Fibroblast of lung (primary cell): ENCODE data around the gene HIP1.

Experiments used
- EZH2 ChIP-seq: IDR thresholded peaks from 2 replicates; pipeline ENCODE4 v1.5.1; 2012; ENCODE audit warnings: low read length, control low read depth, mild to moderate bottlenecking; ENCODE audit errors: missing control alignments
- TF ChIP-seq, protein P1 (sequence below), 2 donors: IDR thresholded peaks in 1 of 2; conservative IDR thresholded peaks in 1 of 2; 1 replicate in 1 of 2; 2 replicates in 1 of 2; pipeline ENCODE4 v1.5.1; 2011 to 2012; ENCODE audit warnings: low read length in 2 of 2, control low read depth in 1 of 2, inconsistent platforms in 1 of 2, low read depth in 1 of 2, mild to moderate bottlenecking in 1 of 2

- TF ChIP-seq, protein P1, sequence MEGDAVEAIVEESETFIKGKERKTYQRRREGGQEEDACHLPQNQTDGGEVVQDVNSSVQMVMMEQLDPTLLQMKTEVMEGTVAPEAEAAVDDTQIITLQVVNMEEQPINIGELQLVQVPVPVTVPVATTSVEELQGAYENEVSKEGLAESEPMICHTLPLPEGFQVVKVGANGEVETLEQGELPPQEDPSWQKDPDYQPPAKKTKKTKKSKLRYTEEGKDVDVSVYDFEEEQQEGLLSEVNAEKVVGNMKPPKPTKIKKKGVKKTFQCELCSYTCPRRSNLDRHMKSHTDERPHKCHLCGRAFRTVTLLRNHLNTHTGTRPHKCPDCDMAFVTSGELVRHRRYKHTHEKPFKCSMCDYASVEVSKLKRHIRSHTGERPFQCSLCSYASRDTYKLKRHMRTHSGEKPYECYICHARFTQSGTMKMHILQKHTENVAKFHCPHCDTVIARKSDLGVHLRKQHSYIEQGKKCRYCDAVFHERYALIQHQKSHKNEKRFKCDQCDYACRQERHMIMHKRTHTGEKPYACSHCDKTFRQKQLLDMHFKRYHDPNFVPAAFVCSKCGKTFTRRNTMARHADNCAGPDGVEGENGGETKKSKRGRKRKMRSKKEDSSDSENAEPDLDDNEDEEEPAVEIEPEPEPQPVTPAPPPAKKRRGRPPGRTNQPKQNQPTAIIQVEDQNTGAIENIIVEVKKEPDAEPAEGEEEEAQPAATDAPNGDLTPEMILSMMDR (conservative IDR thresholded peaks at IDR 0.05 in 1 of 2, IDR thresholded peaks at IDR 0.05 in 1 of 2; ENCODE audit: low read depth in 1 of 2, low read length in 2 of 2) = no peak
- no peak for TF ChIP-seq EZH2
Measured at GRCh38 chr7:75735581-75736350, 3.0 kb downstream of the HIP1 start.
